Activated CD8-positive, alpha-beta memory T cell treated with anti-CD3 and anti-CD28 coated beads, Interleukin-2, amount 50 U/mL, for 48 hours (primary cell): ENCODE results near the gene PGAP3.
"Not testable (repeated sequence)": the region's sequence is repeated elsewhere in the genome, so short reads cannot be mapped to it uniquely, and the experiment has no call there.

Source experiments
- DNase-seq: peaks from one replicate; pipeline ENCODE4 v3.0.0-alpha.2; 2020

PGAP3 gene

DNA sequence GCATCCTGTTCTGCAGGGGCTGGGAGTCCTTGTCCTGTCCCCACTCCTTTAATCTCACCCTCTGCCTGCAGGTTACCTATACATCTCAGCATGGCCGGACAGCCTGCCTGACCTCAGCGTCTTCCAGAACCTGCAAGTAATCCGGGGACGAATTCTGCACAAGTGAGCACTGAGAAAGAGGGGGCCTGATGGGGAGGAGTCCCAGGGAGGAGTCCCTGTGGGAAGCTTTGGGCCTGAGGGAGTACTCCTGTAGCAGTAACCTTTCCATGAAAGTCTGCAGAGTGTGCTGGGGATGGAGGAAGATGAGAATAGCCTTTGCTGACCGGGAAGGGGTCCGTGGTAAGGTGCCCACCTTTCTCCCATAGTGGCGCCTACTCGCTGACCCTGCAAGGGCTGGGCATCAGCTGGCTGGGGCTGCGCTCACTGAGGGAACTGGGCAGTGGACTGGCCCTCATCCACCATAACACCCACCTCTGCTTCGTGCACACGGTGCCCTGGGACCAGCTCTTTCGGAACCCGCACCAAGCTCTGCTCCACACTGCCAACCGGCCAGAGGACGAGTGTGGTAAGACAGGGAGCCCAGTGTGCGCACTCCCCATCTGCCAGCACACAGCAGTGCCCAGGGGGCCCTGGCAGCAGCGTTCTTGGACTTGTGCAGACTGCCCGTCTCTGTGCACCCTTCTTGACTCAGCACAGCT lies 27.7 kb upstream of the PGAP3 start:
- DNase-seq = no peak

DNA sequence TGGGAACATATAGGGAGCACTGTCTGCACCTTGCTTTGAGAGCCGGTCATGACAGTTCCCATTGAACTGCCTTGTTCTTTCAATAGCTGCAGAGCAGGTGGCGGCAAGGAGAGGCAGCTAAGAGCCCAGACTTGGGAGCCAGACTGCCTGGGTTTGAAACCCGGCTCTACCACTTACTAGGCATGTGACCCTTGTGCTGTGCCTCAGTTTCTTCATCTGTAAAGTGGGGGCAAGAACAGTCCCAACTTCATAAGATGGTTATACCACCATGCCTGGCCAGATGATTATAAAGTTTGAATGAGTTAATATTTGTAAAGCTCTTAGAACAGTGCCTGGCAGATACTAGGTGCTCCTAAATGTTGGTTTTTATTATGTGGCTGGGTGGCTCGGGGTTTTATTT lies 26.4 kb upstream of the PGAP3 start:
- no peak for DNase-seq

DNA sequence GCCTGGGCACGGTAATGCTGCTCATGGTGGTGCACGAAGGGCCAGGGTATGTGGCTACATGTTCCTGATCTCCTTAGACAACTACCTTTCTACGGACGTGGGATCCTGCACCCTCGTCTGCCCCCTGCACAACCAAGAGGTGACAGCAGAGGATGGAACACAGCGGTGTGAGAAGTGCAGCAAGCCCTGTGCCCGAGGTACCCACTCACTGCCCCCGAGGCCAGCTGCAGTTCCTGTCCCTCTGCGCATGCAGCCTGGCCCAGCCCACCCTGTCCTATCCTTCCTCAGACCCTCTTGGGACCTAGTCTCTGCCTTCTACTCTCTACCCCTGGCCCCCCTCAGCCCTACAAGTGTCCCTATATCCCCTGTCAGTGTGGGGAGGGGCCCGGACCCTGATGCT lies 24.0 kb upstream of the PGAP3 start:
- no peak for DNase-seq

DNA sequence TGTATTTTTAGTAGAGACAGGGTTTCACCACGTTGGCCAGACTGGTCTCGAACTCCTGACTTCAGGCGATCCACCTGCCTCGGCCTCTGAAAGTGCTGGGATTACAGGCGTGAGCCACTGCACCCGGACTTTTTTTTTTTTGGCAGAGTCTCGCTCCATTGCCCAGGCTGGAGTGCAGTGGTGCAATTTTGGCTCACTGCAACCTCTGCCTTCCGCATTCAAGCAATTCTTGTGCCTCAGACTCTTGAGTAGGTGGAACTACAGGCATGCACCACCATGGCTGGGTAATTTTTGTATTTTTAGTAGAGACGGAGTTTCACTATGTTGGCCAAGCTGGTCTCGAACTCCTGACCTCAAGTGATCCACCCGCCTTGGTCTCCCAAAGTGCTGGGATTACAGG lies 23.2 kb upstream of the PGAP3 start:
- not testable (repeated sequence) for DNase-seq

- DNase-seq = no peak
These were observed 22.4 kb upstream of the PGAP3 start for GRCh38 chr17:39709998-39710964.

GRCh38 chr17:39709319-39709997 lies 21.6 kb upstream of the PGAP3 start:
- no peak for DNase-seq

DNA sequence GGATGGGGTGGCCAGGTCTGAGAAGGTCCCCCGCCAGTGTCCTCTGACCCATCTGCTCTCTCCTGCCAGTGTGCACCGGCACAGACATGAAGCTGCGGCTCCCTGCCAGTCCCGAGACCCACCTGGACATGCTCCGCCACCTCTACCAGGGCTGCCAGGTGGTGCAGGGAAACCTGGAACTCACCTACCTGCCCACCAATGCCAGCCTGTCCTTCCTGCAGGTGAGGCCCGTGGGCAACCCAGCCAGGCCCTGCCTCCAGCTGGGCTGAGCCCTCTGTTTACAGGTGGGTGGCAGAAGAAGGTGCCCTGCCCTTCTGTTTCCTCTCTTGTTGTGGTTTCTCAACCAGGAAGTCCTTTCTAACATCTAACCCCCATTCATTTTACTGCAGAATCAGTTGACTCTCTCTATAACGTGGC lies 19.1 kb upstream of the PGAP3 start:
- no peak for DNase-seq

DNA sequence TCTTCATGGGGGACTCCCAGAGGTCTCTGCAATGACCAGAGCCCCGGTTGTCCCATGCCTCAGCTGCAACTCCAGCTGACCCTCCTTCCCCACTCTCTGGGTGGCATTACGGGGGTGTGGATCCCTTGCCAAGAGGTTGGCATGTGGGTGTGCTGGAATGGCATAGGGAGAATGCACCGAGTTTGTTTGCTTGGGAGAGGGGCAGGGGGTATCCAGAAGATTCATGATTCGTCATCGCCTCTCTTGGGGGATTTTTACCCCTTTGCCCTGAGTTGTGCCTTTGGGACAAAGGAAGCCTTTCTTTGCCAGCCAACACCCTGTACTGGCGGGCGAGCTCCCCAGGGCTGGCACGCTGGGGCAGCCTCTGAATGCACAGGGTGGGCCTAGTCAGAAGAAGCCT lies 18.5 kb upstream of the PGAP3 start:
- DNase-seq = no peak

DNA sequence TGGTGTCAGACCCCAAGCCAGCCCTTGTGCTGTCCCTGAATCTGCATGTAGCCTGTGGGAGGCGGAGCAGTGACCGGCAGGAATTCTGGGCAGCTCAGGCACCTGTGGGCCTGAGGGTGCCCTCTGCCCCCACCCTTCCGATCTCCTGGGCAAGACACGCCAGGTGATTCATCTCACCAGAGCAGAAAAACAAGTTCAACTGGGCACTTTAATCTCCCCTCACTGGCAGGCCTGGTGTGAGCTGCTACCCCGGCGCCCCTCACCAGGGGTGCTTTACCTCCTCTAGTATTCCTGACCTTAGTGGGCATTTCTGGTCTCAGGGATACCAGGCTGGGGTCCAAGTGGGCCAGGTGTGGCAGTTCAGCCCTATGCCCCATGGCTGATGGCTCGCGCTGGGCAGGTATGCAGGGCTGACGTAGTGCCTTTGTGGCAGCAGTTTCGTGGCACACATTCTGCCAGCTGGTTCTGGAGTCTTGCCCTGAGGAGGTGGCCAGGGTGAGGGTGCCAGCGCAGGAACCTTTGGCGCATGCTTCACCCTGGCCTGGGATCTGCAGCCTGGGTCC lies 18.0 kb upstream of the PGAP3 start:
- no peak for DNase-seq

DNA sequence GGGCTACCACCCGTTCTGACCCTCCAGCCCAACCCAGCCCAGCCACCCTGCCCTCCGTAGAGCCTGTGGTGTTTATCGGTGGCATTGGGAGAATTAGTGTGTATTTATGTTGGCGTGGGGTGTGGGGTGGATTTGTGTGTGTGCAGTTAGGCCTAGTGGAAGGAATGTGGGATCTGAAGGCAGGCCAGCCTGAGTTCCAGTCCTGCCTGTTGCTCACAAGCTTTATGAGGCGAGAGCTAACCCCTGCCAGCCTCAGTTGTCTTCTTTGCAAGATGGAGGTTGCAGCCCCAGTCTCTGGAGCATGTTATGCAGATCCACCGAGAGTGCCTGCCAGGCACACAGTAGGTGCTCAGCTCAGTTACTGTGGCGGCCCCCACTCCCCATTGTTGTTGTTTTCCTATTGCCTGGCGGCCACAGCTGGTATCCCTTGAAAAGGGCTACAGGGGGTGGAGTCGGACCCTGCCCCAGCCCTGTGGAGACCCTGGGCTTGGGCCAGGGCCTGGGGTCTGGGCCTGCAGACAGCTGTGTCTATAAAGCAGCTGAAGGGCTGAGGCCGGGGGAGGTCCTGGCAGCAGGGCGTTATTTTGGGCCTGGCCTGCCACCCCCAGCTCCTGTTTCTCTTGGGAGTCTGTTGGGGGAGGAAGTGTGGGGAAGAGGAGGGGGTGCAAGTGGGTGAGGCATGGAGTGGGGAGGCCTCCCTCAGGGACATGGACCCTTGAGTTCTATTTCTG lies 17.1 kb upstream of the PGAP3 start:
- DNase-seq = no peak

DNA sequence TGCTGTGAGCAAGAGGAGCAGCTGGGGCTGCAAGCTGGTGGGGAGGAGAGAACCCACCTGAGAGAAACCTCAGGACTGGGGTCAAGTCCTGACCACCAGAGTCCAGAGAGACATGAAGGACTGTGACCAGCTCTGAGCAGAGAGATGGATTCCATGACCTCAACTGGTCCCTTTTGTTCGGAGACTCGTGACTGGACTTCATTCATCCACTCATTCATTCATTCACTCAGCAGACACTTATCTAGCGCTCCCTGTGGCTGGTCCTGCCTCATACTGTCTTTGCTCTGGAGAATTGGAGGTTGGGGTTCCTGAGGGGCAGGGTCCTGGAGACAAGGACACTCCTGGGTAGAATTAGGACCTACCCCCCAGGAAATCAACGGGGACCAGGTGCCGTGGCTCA lies 16.1 kb upstream of the PGAP3 start:
- DNase-seq = no peak

DNA sequence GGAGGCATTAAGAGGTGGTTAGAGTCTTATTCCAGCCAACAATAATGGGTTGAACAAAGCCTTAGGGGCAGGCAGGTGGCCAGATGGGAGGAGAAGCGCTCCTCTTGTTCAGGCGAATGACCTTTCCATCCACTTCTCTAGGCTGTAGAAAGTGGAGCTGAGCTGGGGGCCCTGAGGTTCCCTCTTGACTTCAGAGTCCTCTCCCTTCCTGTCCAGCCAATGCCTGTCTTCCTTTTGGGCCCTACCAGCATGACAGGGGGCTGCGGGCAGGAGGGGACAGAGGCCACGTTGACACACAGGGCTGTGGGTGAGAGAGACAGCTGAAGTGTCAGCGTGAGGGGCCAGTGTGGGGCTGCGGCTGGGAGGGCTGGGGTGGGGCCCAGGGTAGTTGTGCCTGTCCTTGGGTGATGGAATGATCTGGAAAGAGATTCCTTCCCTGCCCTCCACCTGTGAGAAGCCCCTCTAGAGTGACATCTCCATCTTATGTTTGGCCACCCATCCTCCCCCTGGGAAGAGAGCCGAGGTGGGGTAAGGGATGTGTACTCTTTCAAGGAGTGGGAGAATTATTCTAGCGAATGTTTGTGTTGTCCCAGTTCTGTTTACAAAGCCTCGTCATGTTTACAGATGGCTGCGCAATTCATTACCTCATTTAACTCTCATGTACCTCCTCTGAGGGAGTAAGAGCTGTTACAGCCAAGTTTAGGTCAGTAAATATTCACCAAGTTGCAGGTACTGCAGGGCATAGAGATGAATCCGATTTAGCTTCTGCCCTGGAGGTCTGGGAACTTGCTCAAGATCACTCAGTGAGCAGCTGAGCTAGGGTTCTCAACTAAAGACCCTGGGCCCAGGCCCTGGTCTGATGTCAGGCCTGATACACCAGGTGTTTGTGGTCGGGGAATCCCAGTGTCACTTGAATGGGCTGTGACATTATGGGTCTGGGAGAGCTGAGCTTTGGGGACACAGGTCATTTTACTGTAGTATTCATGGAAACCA lies 15.3 kb upstream of the PGAP3 start:
- no peak for DNase-seq

GRCh38 chr17:39701784-39702422 lies 14.0 kb upstream of the PGAP3 start:
- no peak for DNase-seq

GRCh38 chr17:39701012-39701783 lies 13.3 kb upstream of the PGAP3 start:
- DNase-seq = no peak

DNA sequence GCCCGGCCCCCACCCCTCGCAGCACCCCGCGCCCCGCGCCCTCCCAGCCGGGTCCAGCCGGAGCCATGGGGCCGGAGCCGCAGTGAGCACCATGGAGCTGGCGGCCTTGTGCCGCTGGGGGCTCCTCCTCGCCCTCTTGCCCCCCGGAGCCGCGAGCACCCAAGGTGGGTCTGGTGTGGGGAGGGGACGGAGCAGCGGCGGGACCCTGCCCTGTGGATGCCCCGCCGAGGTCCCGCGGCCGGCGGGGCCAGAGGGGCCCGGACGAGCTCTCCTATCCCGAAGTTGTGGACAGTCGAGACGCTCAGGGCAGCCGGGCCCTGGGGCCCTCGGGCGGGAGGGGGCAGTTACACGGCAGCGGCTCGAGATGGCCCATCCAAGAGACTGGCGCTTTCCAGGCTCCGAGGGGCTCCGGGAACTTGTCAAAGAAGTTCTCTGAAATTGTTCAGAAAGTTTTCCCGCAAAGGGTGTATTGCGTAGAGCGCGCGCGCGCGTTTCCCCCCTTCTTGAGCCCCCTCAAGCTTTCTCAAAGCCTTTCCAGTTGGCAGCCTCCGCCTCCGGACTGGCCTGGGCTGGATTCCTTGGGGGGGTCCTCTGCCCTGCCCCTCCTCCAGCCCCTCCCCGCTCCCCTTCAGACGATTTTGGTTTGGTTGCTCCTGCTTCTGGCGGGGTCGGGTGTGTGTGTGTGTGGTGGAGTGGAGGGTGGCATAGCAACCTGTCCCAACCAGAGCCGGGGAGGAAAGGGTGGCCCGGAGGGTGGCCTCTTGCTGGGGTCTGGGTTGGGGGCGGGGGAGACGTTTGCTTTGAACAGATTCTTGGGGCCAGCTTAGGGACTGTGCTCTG lies 12.5 kb upstream of the PGAP3 start:
- DNase-seq = no peak

- no peak for DNase-seq
These were observed 11.9 kb upstream of the PGAP3 start, which contains the start of gene ERBB2 for GRCh38 chr17:39699818-39700147. Gene ERBB2 (plus strand): TSS chr17:39700064. CDS start chr17:39700239, 175 bp downstream.

DNA sequence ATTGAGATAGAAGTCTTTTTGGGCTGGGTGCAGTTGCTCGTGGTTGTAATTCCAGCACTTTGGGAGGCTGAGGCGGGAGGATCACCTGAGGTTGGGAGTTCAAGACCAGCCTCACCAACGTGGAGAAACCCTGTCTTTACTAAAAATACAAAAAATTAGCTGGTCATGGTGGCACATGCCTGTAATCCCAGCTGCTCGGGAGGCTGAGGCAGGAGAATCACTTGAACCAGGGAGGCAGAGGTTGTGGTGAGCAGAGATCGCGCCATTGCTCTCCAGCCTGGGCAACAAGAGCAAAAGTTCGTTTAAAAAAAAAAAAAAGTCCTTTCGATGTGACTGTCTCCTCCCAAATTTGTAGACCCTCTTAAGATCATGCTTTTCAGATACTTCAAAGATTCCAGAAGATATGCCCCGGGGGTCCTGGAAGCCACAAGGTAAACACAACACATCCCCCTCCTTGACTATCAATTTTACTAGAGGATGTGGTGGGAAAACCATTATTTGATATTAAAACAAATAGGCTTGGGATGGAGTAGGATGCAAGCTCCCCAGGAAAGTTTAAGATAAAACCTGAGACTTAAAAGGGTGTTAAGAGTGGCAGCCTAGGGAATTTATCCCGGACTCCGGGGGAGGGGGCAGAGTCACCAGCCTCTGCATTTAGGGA lies 11.4 kb upstream of the PGAP3 start:
- DNase-seq = not testable (repeated sequence)

DNA sequence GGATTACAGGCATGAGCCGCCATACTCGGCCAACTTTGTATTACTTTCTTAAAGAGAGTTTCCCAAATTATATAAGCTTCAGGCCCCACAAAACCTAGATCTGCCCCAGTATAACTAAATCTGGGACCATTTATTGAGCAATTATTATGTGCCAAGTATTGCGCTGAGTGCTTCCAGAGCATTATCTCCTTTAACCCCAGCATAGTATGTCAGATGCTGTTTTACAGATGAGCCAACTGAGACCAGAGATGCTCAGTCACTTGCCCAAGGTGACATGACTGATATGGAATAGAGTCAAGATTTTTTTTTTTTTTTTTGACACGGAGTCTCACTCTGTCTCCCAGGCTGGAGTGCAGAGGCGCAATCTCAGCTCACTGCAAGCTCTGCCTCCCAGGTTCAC lies 10.1 kb upstream of the PGAP3 start:
- DNase-seq = no peak
